Skin epidermis (tissue), 12 donors: ENCODE results near the gene MKRN2.

Source experiments
- H3K27ac ChIP-seq, 21 experiments: fragments of 200-600 bp; sonication (generic) in 11 of 21; one replicate each; pipeline ENCODE4 v1.5.0; 2020; ENCODE audit warnings: mild to moderate bottlenecking in 3 of 21, inconsistent platforms in 2 of 21, moderate library complexity in 2 of 21
- H3K4me3 ChIP-seq, 7 experiments: fragments of 200-600 bp; sonication (generic) in 2 of 7; one replicate each; pipeline ENCODE4 v1.5.0; 2020; ENCODE audit warnings: inconsistent platforms in 2 of 7, mild to moderate bottlenecking in 2 of 7, moderate library complexity in 1 of 7

Gene MKRN2

DNA sequence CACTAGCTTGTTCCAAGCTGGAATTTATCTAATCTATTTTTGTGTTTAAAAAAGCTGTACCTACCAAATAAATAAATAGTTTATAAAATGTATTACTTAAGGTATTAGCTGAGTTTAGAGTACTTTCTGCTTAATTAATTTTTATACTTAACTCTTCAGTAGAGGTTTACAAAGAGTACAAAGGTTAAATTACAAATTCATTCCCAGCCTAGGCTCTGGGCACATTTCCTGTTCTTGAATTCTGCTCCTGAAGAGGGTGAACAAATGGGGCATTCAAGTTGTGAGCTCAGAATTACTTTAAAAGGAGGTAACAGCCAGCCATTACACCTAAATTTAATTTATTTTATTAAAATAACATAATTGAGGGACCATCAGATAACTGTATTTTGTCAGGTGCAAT lies 26.4 kb downstream of the MKRN2 start:
- Histone ChIP-seq H3K27ac (no peak overlapping the region), H3K4me3 (no peak overlapping the region)

DNA sequence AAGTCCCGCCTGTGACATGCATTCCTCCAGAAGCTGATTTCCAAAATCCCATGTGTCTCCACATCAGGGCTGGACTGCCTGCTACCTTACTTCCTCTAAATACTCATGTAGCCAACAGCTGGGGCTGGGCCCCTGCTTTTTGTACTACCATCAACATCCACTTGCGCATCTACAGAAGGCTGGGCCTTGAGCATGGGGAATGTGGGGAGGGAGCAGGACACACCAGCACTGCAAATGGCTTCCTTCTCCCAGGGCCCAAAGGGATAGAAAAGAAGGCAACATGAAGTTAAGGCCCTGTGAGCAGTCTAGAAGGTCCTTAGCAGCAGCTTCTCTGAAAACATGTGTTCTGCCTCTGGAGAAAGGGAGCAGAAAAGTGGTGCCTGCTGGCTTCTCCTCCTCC lies 27.2 kb downstream of the MKRN2 start:
- H3K27ac ChIP-seq = no peak overlapping the region
- no peak overlapping the region for H3K4me3 ChIP-seq

- H3K27ac ChIP-seq = no peak overlapping the region
Measured at GRCh38 chr3:12585181-12585580, 28.3 kb downstream of the MKRN2 start.

DNA sequence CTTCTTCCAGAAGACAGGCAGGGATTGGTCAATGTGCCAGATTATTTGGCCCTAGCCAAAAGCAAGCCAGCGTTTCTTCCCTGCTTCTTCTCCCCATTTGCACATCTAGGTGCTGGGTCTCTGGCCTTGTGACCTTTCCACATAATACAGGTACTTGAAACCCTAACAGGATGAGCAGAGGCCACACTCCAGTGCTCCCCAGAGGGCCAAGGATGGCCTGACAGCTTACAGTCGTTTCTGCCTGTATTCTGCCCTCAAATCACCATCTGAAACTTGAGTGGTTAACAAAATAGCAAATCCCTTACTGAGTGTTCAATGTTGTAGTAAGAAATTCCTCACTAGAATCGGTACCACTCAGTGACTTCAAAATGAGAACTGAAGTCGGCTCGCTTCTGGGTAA lies 29.1 kb downstream of the MKRN2 start:
- H3K4me3 ChIP-seq = no peak overlapping the region
- no peak overlapping the region for H3K27ac ChIP-seq

More at GRCh38 chr3:12585181-12585580, 28.3 kb downstream of the MKRN2 start:
- no peak overlapping the region for H3K4me3 ChIP-seq

DNA sequence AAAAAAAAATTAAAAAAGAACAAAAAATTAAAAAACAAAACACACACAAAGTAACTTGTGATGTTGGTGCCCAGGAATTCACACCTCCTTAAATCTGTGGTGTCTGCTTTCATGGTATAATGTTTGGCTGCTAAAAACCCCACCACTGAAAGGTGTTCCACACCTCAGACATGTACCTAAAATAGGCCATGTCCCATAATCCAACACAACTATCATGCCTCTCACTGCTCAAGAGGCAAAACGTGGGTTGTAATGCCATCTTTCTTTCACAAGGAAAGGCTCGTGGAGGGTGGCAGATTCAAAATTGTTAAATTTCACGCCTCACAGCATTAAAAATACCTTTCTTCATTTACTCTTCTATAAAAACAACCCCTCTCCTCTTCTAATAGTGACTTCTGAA lies 29.5 kb downstream of the MKRN2 start:
- no peak overlapping the region for H3K4me3 ChIP-seq
- H3K27ac ChIP-seq = no peak overlapping the region

DNA sequence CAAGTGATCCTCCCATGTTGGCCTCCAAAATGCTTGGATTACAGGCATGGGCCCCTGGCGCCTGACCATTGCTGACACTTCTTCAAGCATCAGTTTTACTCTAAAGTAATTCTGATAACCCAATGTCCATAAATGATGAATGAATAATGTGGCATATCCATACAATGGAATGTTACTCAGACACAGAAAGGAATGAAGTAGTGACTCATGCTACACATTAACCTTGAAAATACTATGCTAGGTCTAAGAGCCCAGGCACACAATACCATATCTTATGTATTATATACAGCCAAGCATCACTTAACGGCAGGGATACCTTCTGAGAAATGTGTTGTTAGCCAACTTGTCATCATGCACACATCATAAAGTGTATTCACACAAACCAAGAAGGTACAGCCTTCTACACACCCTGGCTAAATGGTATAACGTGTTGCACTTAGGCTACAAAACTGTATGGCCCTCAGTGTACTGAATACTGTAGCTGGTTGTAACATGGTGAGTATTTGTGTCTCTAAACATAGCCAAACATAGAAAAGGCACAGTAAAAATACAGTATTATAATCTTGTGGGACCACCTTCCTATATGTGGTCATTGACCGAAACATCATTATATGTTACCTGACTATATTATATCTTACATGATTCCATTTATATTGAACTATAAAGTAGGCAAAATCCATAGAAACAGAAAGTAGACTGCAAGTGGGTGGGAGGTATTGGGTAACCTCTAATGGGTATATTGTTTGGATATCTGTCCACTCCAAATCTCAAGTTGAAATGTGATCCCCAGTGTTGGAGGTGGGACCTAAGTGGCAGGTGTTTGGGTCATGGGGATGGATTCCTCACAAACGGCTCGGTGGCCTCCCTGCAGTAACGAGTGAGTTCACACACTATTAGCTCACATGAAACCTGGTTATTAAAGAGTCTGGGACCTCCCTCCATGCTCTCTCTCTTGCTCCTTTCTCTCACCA lies 31.4 kb downstream of the MKRN2 start:
- Histone ChIP-seq H3K4me3 (no peak overlapping the region), H3K27ac (no peak overlapping the region)

GRCh38 chr3:12590096-12590495 lies 33.2 kb downstream of the MKRN2 start:
- Histone ChIP-seq H3K27ac (peak overlapping the region in 1 of 21 experiments; percentile 9), H3K4me3 (no peak overlapping the region)

DNA sequence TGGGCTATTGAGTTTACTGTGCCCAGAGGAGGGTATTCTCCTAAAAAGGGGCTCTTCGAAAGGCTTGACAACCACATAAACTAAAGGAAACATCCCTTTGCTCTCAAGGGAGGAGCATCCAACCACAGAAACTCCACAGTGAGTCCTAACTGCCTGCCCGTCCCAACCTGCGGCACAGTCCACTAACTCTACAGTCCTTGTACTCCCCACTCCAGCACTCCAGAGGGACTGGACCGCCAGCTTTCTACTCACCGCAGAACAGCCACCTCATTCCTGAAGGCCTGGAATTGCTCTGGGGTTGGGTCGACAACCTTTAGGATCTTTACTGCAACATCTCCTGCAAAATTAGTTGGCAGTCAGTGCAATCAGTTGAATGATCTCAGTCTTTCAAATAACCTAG lies 34.6 kb downstream of the MKRN2 start:
- H3K4me3 ChIP-seq = no peak overlapping the region
- peak overlapping the region in 1 of 21 experiments; percentile 1 for H3K27ac ChIP-seq

DNA sequence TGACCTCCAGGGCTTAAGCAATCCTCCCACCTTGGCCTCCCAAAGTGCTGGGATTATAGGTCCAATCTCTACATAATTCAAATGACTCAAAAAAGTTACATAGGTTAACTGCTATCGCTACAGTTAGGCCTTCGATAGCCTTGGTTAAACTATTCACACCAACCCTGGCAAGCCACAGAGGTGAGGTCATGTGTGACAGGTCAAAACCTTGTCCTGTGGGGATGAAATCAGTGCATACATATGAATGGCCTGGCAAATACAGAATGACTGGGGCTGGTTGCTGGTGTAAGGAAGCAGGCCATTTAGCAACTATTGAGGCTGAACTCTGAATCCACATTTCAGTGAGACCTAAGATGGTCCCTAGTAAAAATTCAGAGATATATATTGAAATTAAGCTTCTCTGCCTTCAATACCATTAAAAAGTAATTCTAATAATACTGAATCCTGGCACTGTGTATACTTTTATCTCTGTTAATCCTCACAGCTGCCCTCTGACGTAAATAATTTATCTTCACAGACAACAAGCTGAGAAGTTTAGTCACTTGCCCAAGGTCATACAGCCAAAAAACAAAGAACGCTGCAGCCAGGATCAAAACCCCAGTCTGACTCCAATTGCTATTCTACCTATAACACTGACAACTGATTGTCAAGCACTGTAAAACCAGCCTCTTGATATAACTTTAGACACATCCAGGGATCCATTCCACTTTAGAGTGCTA lies 35.3 kb downstream of the MKRN2 start:
- Histone ChIP-seq H3K4me3 (no peak overlapping the region), H3K27ac (no peak overlapping the region)

GRCh38 chr3:12593473-12593872 lies 36.6 kb downstream of the MKRN2 start:
- H3K27ac ChIP-seq = no peak overlapping the region
- no peak overlapping the region for H3K4me3 ChIP-seq

DNA sequence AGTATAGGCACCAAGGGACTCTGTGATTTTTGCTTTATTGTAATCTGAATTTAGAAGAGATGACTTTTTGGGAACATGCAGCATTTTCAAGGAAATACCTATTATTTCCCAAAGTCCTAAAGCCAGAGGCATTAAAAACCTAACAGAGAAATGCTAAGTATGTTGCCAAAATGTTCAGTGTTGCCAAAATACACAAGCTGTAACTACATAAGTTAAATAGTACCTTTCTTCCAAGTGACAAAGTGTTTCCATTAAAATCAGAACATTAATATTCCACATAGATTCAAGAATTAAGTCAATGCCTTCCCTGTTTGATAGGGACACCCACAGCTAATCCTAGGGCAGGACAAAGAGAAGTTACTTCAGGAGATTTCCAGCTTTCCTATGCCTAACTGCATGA lies 42.0 kb downstream of the MKRN2 start:
- Histone ChIP-seq H3K4me3 (no peak overlapping the region), H3K27ac (no peak overlapping the region)

- Histone ChIP-seq H3K27ac (no peak overlapping the region), H3K4me3 (no peak overlapping the region)
Measured at GRCh38 chr3:12601072-12601471, 44.2 kb downstream of the MKRN2 start.

GRCh38 chr3:12603969-12604368 lies 47.1 kb downstream of the MKRN2 start:
- no peak overlapping the region for H3K27ac ChIP-seq
- H3K4me3 ChIP-seq = no peak overlapping the region

- Histone ChIP-seq H3K4me3 (no peak overlapping the region), H3K27ac (no peak overlapping the region)
Measured at GRCh38 chr3:12608376-12608775, 51.5 kb downstream of the MKRN2 start.

- no peak overlapping the region for H3K4me3 ChIP-seq
Measured at GRCh38 chr3:12611117-12611516, 54.2 kb downstream of the MKRN2 start.

GRCh38 chr3:12612514-12613226 lies 55.8 kb downstream of the MKRN2 start:
- no peak overlapping the region for H3K27ac ChIP-seq
- no peak overlapping the region for H3K4me3 ChIP-seq

More at GRCh38 chr3:12611117-12611516, 54.2 kb downstream of the MKRN2 start:
- no peak overlapping the region for H3K27ac ChIP-seq

GRCh38 chr3:12613250-12613649 lies 56.4 kb downstream of the MKRN2 start:
- H3K27ac ChIP-seq = no peak overlapping the region

GRCh38 chr3:12615266-12615665 lies 58.4 kb downstream of the MKRN2 start:
- Histone ChIP-seq H3K27ac (no peak overlapping the region), H3K4me3 (no peak overlapping the region)

More at GRCh38 chr3:12613250-12613649, 56.4 kb downstream of the MKRN2 start:
- H3K4me3 ChIP-seq = no peak overlapping the region

GRCh38 chr3:12618426-12618825 lies 61.5 kb downstream of the MKRN2 start:
- Histone ChIP-seq H3K27ac (no peak overlapping the region), H3K4me3 (no peak overlapping the region)

- Histone ChIP-seq H3K27ac (no peak overlapping the region), H3K4me3 (no peak overlapping the region)
Measured at GRCh38 chr3:12620305-12620704, 63.4 kb downstream of the MKRN2 start.
